Stimulated activated CD4-positive, alpha-beta T cell treated with anti-CD3 and anti-CD28 coated beads, Interleukin-1b, Interleukin-23, amount 100 ng/mL, for 1 hour (primary cell): ENCODE measurements around the gene TP53RK.

ENCODE experiments used
- DNase-seq, 2 donors: peaks; one replicate each; pipeline ENCODE4 v3.0.0-alpha.2; 2020; ENCODE audit warnings: low read depth in 2 of 2

TP53RK gene

DNA sequence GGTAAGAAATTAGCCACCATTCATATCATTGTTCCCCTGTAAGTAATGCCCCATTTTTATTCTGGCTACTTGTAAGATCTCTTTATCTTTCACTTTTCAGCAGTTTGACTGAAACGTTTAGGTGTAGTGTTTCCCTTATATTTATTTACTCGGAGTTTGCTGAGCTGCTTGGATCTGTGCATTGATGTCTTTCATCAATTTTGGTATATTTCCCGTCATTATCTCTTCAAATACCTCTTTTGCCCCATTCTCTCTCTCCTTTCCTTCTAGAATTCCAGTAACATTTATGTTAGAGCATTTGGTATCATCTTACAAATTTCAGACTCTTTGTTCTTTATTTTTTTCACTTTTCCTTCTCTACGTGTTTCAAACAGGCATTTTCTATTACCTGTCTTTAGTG, 28.8 kb downstream of the TP53RK start:
- no peak for DNase-seq

DNA sequence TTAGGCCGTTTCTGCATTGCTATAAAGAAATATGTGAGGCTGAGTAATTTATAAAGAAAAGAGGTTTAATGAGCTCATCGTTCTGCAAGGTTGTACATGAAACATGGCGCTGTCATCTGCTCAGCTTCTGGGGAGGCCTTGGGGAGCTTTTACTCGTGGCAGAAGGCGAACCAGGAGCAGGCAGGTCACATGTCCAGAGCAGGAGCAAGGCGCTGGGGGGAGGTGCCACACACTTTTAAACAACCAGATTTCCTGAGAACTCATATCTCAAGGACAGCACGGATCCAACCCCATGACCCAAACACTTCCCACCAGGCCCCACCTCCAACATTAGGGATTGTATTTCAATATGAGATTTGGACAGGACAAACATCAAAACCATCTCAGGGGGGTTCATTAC, 31.6 kb downstream of the TP53RK start:
- no peak for DNase-seq

DNA sequence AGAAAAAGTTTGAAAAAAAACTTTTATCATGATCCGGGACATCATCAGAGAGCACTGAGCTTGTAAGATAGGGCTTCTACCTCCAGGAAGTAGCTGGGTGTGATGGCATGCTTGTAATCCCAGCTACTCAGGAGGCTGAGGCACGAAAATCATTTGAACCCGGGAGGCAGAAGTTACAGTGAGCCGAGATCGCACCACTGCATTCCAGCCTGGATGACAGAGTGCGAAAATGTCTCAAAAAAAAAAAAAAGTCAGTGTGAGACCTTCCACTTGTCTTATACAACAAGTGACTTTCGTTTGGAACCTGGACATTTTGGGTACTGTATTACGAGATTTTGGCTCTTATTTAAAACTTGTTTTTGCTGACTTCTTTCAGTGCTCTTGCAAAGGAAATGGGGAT, 32.1 kb downstream of the TP53RK start:
- DNase-seq, result no peak

DNA sequence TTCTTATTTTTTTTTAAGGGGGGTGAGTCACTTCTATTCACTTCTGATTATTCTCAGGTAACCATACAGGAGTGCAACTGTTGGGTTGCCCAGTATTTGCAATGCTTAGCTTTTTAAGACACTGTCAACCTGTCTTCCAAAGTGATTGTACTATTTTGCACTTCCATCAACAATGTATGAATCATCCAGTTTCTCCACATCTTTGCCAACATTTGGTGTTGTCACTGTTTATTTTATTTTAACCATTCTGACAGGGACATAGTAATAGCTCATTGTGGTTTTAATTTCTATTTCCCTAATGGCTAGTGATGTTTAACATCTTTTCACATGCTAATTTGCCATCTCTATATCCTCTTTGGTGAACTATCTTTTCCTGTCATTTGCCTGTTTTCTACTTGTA, 36.5 kb downstream of the TP53RK start:
- DNase-seq, result no peak

DNA sequence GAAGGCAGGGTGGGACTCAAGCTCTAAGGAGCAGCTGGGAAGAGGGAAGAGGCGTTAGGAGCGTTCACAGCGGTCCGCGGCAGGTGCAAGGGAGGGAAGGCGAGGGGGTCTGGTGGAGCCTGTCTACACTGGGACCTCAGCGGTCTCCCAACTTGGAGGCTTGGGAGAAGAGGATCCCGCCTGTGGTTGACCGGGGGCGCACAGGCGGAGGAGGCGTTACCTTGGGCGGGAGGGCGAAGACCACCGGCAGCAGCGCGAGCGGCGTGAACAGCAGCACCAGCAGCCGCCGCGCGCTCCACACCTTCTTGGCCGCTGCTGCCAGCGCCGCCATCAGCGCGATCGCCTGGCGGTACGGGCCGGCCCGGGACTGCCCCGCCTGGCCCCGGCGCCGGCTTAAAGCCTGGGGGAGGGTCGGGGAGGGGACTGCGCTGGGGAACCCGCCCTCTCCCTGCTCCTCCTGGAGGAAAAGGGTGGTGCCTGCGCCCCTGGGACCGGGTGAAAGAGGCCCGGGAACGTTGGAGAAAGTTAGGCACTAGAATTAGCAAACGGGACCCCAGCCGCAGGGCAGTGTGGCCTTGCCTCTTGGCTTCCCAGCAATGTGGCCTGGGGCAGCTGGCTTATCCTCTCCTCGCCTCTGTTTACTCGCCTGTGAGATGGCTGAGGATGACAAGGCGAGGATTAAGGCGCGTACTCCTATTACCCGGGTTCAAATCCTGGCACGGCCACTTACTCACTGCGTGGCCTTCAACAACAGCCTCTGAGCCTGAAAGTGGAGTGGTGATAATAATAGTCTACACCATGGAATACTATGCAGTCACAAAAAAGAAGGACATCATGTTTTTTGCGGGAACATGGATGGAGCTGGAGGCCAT, 37.9 kb downstream of the TP53RK start, which contains the start of gene SLC13A3:
Gene SLC13A3, minus strand, starts transcription at position 369 of the 872 bp plus-strand sequence. Its CDS starts 38 bp downstream, at position 331.
- DNase-seq, result no peak

DNA sequence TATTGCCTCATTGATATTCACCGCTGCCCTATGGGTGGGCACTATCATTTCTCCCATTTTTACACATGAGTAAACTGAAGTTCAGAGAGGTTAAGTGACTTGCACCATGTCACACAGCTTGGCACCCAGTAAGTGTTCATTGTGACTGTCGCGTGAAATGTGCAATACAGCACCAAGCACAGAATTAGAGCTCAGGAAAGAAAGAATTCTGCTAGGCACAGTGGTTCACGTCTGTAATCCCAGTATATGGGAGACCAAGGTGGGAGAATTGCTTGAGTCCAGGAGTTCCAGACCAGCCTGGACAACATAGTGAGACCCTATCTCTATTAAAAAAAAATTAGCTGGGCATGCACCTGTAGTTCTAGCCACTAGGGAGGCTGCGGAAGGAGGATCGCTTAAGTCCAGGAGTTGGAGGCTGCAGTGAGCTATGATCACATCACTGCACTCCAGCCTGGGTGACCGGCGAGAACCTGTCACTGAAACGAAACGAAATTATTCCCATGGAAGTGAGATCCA, 38.6 kb downstream of the TP53RK start:
- no peak for DNase-seq

DNA sequence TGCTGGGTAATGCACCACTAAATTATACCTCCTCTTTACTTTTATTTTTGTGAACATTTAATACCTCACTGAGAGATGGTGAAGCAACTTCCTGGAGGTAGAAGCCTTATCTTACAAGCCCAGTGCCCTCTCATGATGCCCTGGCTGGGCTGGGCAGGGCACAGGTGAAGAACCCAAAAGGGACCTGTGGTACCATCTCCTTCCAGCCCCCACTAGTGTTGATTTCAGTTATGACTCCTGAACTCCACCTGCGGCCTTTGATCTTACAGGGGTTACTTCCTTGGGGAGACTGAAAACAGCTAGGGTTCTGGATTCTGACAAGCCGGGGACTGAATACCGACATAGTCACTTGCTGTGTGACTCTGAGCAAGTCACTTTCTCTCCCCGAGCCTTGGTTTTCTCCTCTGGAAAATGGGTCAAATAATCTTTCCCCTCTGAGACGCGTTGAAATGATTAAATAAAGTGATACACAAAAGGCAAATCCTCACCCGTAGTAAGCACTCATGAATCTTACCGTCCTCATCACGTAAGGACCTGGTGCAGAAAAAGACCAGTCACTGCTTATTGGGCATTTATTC, 39.2 kb downstream of the TP53RK start:
- DNase-seq, result no peak

DNA sequence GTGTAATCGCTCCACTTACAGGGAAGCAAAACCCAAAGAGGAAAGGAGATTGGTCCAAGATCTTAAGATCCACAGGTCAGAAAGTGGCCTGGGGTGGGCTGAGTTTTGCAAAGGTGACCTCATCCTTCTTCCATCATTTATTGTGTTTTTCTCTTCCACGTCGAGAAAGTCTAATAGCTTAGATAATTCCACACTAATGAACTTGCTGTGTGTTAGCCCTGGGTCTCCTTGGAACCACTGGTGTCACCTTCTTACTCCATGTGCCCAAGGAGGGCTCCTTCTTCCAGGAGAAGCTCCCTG, 39.6 kb downstream of the TP53RK start:
- no peak for DNase-seq

DNA sequence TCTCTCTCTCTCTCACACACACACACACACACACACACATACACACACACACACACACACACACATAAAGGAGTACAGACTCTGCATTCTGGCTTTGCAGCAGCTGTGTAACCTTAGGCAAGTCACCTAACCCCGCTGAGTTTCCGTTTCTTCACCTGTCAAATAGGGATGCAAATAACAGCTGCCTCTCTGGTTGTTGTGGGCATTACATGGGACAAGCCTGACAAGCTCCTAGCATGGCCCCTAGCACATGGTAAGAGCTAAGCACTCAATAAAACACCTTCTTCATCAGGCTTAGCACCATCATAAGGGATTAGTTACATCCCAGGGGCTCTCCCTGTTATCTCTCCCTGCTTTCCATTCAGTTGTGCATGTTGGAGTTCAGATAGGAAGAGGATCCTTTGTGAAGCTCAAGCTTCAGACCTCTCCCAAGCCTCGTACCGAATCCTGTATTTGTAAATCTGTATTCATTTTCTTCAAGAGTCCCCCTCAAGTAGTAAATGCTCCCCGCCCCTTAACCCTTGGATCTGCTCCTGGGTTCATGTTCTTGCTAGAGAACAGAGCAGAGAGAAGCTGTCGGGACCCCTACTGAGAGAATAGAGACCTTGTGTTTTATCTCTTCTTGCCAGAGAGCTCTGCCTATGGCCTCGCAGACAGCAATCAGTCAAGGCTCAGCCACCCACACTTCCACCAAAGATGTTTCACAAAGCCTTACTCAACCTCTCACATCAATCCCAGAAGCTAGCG, 40.2 kb downstream of the TP53RK start:
- no peak for DNase-seq

DNA sequence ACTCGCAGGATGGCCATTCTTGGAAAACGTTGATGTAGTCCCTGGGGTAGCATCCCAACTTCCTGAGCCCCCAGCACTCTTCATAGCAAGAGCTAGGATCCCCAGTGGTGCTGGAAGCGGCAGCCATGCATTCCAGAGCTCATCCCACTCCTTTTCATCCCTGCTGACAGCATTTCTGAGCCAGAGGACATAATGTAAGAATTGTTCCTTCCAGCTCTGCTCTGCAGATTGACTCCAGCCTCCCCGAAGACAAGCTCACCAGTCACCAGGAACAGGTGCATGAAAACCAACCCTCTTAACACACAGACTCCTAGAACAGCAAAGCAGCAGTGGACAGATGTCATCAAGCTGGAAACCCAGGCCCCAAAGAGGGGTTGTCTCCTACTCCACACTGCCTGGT, 41.8 kb downstream of the TP53RK start:
- DNase-seq, result no peak

DNA sequence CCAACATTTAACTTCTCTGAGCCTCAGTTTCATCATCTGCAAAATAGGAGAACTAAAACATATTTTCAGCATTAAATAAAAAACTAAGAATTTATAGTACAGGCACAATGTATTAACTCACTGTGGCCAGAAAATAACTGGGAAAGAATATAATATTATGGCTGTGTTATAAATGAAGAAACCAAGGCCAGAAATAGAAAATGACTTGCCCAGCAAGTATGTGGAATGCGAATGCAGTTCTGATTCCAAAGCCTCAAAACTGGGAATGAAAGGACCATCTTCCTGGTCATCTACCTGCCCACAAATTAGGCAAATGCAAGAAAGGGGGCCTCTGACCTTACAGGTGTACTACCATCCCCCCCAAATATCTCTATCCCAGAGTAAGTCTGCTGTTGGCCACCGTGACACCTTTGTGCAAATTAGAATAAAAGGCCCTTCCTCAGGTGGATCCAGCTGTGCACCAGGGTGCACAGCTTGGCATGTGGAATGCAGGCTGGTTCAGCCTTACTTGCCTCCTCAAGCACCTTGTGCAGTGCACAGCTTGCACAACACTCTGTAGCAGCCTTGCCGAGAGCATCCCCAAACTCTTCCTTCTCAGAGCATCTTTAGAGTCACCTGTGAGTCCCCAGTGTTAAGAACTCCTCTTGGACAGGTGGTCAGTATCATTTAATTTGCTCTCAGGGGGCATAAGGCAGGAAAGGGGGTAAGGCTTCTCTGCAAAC, 42.4 kb downstream of the TP53RK start:
- no peak for DNase-seq

DNA sequence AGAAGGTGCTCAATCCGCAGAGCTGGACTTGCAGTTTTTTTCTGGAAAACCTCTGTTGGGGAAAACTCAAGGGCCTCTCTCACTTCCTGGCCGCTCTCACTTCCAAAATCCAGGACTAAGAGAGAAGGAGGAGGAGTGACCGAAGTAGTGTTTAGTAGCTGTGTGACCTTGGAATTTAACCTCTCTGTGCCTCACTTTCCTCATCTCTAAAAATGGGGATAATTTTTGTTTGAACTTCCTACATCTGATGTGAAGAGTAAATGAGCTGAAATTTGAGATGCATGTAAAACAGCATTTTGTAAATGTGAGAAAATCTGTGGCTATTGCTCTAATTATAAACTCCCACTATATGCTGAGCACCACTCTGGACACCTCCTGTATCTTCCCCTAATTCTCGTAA, 43.1 kb downstream of the TP53RK start:
- DNase-seq, result no peak

DNA sequence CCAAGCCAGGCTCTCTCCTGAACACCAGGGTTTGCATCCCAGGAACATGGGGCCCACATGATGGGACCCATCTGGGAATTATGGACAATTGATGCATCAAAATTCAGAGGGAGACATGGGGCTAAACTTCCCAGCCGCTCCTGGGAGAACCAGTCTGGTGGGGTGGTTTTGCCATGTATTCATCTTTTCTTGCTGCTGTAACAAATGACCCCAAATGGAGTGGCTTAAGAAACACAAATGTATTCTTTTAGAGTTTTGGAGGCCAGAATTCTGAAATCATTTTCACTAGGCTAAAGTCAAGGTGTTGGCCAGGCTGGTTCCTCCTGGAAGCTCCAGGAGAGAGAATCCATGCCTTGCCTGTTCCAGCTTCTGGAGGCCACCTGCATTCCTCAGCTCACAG, 44.5 kb downstream of the TP53RK start:
- DNase-seq, result no peak

DNA sequence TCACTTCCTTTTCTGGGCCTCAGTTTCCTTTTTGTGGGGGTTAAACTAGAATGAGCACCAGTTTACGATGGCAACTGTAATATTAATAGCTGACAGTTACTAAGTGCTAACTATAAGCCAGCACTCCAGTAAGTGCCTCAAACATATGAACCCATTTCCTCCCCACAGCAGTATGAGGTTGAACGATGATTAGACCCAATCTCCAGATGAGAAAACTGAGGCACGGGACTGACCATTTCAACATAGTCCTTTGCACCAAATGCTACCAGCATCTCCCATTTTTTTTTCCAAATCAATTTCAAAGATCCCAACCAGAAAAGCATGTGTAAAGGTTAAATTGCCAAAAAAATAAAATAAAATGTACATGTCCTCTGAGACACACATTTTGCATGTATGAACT, 45.1 kb downstream of the TP53RK start:
- DNase-seq, result no peak

DNA sequence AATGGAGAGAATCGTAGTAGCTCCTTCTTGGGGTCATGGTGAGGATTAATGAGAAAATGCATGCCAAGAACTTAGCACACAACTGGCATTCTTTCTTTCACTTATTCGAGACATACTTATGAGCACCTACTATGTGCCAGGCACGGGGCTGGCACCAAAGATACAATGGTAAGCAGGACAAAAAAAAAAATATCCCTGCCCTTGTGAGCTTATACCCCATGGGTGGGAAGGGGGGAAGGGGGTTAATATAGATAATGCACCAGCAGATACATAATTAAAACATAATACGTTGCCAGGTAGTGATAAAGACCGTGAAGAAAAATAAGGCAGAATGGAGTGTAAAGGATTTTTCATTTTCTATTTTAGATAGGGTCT, 46.3 kb downstream of the TP53RK start:
- DNase-seq, result no peak

DNA sequence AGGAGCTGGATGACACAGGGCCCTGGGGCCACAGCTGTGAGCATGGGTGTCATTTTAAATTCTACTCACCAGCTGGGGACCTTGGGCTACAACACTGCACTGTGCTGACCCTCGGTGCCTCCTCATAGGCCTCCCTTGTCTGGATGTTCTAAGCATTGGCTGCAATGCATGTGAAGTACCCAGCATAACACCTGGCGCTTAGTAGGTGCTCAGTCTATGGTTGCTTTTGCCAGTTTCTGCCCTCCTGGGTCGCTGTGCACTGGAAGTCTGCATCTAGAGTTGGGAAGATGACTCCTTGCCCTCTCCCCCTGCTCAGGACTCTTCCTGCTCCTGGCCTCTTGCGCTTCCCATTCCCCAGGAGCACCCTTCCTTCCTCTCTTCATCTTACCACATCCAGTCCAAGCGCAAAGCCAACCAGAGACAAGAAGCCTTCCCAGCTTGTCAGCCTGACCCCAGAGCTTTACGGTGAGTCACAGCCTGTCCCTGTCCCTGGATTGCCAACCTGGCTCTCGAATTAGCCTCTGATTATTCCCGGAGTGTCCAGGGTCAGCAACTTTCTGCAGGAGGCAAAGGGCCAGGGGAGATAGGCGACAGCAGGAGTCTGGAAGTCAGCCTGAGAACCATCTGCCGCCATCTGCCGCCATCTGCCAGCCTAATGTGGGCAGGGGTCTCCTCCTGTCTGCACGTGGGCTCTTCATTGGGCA, 46.8 kb downstream of the TP53RK start:
- no peak for DNase-seq

DNA sequence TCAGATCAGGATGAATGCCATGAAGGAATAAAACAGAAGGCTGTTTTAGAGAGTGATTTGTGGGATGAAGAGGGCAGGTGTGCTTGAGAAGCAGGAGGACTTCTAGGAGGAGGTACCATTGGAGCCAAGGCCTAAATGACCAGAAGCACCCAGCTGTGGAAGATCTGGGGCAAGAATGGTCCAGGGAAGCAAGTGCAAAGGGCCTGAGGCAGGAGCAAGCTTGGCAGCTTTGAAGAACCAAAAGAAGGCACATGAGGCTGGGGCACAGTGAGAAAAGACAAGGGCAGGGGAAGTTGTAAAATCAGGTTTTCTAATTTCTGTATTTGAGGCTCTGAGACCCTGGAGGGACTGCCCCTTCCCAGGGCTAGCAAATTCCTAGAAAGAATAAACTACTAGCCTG, 47.8 kb downstream of the TP53RK start:
- DNase-seq, result no peak

DNA sequence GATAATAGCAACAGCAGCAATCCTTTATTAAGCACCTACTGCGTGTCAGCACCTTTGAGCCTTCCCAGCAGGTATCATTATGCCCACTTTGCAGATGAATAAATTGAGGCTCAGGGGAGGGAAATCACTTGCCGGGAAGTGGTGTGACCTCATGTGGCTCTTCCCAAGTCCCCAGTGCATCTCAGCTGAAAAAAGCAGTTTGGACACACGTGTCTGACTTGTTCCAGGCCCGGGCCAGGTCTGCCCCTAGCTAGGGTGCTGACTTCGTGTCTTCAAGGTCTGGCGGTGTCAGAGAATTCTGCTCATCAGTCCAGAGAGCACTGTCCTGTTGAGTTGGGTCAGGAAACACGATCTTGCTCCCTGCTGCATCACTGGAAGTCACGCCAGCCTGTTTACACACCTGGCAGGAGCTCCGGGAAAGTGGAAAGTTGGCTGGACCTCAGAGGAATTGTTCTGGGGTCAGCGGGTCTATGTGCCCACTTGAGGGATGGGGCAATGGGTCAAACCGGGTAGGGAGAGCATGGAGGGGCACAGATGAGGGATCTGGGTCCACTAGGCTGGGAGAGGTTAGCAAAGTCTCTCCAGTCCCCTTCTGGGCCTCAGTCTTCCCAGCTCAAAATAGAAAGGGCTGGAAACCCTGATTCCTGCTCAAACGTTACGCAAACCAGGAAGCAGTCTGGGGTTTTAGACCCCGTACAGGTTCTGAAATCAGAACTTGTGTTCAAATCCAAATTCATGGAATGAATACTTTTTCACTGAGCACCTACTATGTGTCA, 48.5 kb downstream of the TP53RK start:
- no peak for DNase-seq

DNA sequence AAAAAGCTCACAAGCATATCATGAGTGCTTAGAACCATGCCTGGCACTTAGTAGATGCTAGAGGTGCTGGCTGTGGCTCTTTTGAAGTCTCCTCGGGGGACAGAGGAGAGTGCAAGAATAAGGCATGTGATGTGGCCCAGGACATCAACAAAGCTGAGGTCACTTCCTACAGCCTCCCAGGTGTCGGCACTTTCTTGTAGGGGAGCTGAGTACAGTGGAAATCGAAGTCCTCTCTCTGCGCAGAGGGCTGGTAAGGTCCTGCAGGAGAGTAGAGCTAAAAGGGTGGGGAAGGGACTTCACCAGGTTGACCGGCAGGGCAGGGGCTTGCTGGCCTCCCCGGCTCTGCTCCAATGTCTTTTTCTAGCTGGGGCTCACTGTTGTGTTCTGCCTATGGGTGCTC, 49.2 kb downstream of the TP53RK start:
- DNase-seq, result no peak

DNA sequence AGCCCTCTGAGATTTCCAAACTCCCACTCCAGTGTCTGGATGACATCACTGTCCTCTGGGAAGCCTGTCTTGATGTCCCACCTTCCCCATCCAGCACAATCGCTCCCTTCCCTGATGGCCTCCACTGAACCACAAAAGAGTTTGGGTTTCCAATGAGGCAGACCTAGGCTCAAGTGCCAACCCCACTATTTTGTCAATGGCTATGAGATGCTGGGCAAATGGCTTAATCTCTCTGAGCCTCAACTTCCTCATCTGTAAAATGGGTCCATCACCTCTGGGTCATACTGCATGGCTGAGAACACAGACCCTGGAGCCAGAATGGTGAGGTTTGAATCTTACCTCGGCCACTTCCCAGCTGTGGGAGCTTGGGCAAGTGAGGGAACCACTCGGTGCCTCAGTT, 49.7 kb downstream of the TP53RK start:
- no peak for DNase-seq

DNA sequence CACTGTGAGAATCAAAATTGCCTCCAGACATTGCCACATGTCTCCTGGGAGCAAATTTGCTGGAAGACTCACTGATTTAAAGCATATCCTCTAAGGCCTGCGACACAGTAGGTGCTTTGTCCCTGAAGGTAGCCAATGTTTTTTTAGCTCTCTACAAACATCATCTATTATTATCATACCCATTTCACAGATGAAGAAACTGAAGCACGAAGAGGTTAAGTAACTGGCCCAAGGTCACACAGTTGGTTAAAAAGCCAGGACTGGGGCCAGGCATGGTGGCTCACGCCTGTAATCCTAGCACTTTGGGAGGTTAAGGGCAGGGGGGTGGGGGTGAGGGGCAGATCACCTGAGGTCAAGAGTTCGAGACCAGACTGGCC, 50.4 kb downstream of the TP53RK start:
- DNase-seq, result no peak
